ENCODE data around the gene CTBS.

Gene CTBS

GRCh38 chr1:84506002-84506728, 68.1 kb downstream of the CTBS start, which contains the start of the genes GNG5 and SPATA1:
Gene GNG5 (minus strand): TSS chr1:84506581. CDS start chr1:84506091, 490 bp downstream.
Gene SPATA1 (plus strand): TSS chr1:84506386. CDS start chr1:84516360, 9,974 bp downstream.
- DNase-seq (ENCODE audit: low read depth): peak; percentile 96

- no peak for DNase-seq (ENCODE audit: low read depth)
Observed at GRCh38 chr1:84505493-84506001, 68.7 kb downstream of the CTBS start.

- no peak for DNase-seq (ENCODE audit: low read depth)
Observed at GRCh38 chr1:84504580-84505492, 69.4 kb downstream of the CTBS start.

- no peak for DNase-seq (ENCODE audit: low read depth)
Observed at GRCh38 chr1:84502927-84503326, 71.3 kb downstream of the CTBS start.
